Activated naive CD8-positive, alpha-beta T cell treated with anti-CD3 and anti-CD28 coated beads for 36 hours (primary cell): ENCODE results near the gene IVD. TPM values are rescaled to one million over a fixed set of nuclear protein-coding genes. Genes with fewer than 3 reads are reported as not detected.
A peak's percentile ranks its signal among the peaks of the same experiment; 100 is the strongest.

ENCODE experiments used
- DNase-seq: peaks from one replicate; pipeline ENCODE4 v3.0.0; 2021
- H3K27ac Mint-ChIP-seq: one replicate; pipeline ENCODE4 v1.8.0; 2022; ENCODE audit warnings: mild to moderate bottlenecking, moderate library complexity, mixed read lengths
- H3K27me3 Mint-ChIP-seq: one replicate; pipeline ENCODE4 v1.8.0; 2022; ENCODE audit warnings: mild to moderate bottlenecking, mixed read lengths
- H3K36me3 Mint-ChIP-seq: one replicate; pipeline ENCODE4 v1.8.0; 2021; ENCODE audit warnings: mild to moderate bottlenecking, mixed read lengths
- H3K4me1 Mint-ChIP-seq: one replicate; pipeline ENCODE4 v1.8.0; 2021; ENCODE audit warnings: mixed read lengths
- H3K4me3 Mint-ChIP-seq: one replicate; pipeline ENCODE4 v1.8.0; 2022; ENCODE audit warnings: mild to moderate bottlenecking, moderate library complexity, mixed read lengths
- H3K9me3 Mint-ChIP-seq: one replicate; pipeline ENCODE4 v1.8.0; 2022; ENCODE audit warnings: mixed read lengths
- total RNA-seq, 2 experiments: library from RNA; stranded (reverse); gene quantifications; one replicate each; pipeline ENCODE4 v1.2.3, GENCODE V29; 2021

IVD gene
- total RNA-seq, 2 experiments from 2014 or later = 64.9 to 68.6 TPM

GRCh38 chr15:40420071-40420713, 14.6 kb downstream of the IVD start:
- Mint-ChIP-seq H3K9me3 (no peaks in the 10 kb centered on the region), H3K4me1 (no peaks in the 10 kb centered on the region), H3K36me3 (no peaks in the 10 kb centered on the region), H3K27ac (no peak overlapping the region), H3K4me3 (no peak overlapping the region), H3K27me3 (no peaks in the 10 kb centered on the region)
- no peak for DNase-seq

- peak overlapping the region; percentile 28 for H3K27ac Mint-ChIP-seq
- H3K36me3 Mint-ChIP-seq = no peaks in the 10 kb centered on the region
- no peaks in the 10 kb centered on the region for H3K9me3 Mint-ChIP-seq
- no peak for DNase-seq
- no peaks in the 10 kb centered on the region for H3K4me1 Mint-ChIP-seq
- H3K27me3 Mint-ChIP-seq = no peaks in the 10 kb centered on the region
- no peak overlapping the region for H3K4me3 Mint-ChIP-seq
These were observed 15.2 kb downstream of the IVD start for GRCh38 chr15:40420793-40421192.

- Mint-ChIP-seq H3K4me1 (no peaks in the 10 kb centered on the region), H3K9me3 (no peaks in the 10 kb centered on the region), H3K27me3 (no peaks in the 10 kb centered on the region), H3K4me3 (no peak overlapping the region), H3K36me3 (no peaks in the 10 kb centered on the region), H3K27ac (peak overlapping the region; percentile 28)
- peak; percentile 82 for DNase-seq
These were observed 15.9 kb downstream of the IVD start for GRCh38 chr15:40421246-40422157.

DNA sequence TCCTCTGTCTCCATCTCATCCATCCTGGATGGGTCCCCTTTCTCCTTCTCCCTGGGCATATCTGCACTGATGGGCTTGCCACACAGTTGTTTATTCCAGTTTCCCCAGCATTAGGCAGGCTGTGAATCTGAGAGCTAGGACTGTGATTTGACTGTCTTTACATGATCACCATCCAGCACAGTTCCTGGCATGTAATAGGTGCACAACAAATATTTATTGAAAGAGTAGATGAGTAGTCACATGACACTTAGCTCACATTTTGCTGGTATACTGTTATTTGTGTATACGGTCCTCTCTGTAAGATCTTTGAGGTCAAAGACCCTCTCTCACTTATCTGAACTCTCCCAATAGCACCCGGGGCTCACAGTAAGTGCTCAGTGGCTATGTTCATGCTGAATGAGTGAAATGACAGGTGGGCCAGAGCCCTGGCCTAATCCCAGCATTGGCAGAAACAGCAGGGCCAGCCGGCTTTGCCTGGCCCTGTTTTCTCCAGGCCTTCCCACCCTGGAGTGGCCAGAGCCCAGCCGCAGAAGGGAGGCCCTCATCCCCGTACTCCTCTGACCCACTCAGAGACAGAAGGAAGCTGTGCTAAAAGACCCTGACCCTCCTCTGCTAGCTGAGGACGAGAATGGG, 19.0 kb downstream of the IVD start:
- H3K4me1 Mint-ChIP-seq = no peaks in the 10 kb centered on the region
- H3K9me3 Mint-ChIP-seq = no peaks in the 10 kb centered on the region
- no peaks in the 10 kb centered on the region for H3K36me3 Mint-ChIP-seq
- H3K27me3 Mint-ChIP-seq = no peaks in the 10 kb centered on the region
- no peak overlapping the region for H3K4me3 Mint-ChIP-seq
- H3K27ac Mint-ChIP-seq = no peak overlapping the region
- no peak for DNase-seq

DNA sequence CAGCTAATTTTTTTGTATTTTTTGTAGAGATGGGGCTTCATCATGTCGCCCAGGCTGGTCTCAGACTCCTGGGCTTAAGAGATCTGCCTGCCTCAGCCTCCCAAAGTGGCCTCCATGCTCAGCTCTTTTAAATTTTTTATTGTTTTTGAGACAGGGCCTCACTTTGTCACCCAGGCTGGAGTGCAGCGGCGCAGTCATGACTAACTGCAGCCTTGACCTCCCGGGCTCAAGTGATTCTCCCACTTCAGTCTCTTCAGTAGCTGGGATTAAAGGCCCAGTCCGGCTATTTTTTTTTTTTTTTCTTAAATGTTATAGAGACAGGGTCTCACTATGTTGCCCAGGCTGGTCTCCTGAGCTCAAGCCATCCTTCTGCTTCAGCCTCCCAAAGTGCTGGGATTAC, 20.1 kb downstream of the IVD start:
- DNase-seq = no peak
- H3K9me3 Mint-ChIP-seq = no peaks in the 10 kb centered on the region
- no peaks in the 10 kb centered on the region for H3K27me3 Mint-ChIP-seq
- no peaks in the 10 kb centered on the region for H3K36me3 Mint-ChIP-seq
- no peak overlapping the region for H3K27ac Mint-ChIP-seq
- H3K4me1 Mint-ChIP-seq = no peaks in the 10 kb centered on the region
- no peak overlapping the region for H3K4me3 Mint-ChIP-seq

- H3K4me1 Mint-ChIP-seq = no peaks in the 10 kb centered on the region
- no peaks in the 10 kb centered on the region for H3K36me3 Mint-ChIP-seq
- H3K27me3 Mint-ChIP-seq = no peaks in the 10 kb centered on the region
- no peak overlapping the region for H3K4me3 Mint-ChIP-seq
- no peak for DNase-seq
- no peaks in the 10 kb centered on the region for H3K9me3 Mint-ChIP-seq
- H3K27ac Mint-ChIP-seq = no peak overlapping the region
These were observed 21.6 kb downstream of the IVD start for GRCh38 chr15:40427188-40427587.

DNA sequence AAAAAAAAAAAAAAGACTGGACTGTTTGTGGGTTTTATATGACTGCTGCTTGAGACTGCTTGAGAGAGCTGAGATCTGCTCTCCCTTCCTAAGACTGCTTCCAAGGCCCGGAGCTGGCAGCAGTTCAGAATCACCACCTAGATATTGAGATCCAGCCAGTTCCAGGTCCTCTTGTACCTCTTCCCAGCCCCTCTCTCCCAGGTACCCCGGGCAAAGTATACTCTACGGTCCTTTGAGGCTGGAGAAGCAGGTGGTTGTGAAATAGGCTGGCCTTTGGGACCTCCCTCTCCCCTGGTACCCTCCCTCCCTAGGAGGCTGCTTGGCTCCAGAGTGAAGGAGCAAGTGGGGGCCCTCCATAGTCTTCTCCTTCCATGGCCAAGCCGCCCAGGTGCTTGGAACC, 22.6 kb downstream of the IVD start:
- Mint-ChIP-seq H3K36me3 (no peaks in the 10 kb centered on the region), H3K9me3 (no peaks in the 10 kb centered on the region), H3K27me3 (no peaks in the 10 kb centered on the region), H3K4me3 (no peak overlapping the region), H3K27ac (no peak overlapping the region), H3K4me1 (no peaks in the 10 kb centered on the region)
- no peak for DNase-seq

GRCh38 chr15:40429068-40429710, 23.6 kb downstream of the IVD start:
- no peaks in the 10 kb centered on the region for H3K27me3 Mint-ChIP-seq
- H3K4me3 Mint-ChIP-seq = no peak overlapping the region
- no peak for DNase-seq
- no peak overlapping the region for H3K27ac Mint-ChIP-seq
- H3K9me3 Mint-ChIP-seq = no peaks in the 10 kb centered on the region
- H3K36me3 Mint-ChIP-seq = no peaks in the 10 kb centered on the region
- H3K4me1 Mint-ChIP-seq = no peaks in the 10 kb centered on the region

DNA sequence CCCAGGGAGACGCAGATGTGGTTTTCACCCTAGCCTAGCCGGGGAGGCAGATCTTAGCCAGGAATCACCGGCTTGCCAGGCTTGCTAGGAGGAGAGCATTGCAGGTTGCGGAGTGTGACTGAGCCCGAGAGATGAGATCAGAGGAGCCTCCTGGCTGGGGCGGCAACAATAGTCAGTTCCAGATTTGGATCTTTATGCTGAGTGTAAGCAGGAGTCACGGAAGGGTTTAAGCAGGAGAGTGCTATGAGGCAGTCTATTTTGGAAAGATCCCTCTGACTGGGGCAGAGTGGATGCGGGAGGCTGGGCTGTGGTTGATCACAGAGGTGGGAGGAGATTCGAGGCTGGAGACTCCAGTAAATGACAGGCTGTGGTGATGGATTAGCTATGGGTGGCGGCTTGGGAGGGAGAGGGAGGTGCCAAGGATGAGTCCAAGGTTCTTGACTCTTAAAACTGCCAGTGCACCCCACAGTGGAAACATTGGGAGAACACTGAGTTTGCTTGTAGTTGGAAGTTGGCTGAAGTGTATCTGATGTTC, 24.7 kb downstream of the IVD start:
- DNase-seq = no peak
- Mint-ChIP-seq H3K36me3 (no peaks in the 10 kb centered on the region), H3K9me3 (no peaks in the 10 kb centered on the region), H3K4me1 (no peaks in the 10 kb centered on the region), H3K27me3 (peaks cover 5% of the 10 kb centered on the region), H3K27ac (no peak overlapping the region), H3K4me3 (no peak overlapping the region)

DNA sequence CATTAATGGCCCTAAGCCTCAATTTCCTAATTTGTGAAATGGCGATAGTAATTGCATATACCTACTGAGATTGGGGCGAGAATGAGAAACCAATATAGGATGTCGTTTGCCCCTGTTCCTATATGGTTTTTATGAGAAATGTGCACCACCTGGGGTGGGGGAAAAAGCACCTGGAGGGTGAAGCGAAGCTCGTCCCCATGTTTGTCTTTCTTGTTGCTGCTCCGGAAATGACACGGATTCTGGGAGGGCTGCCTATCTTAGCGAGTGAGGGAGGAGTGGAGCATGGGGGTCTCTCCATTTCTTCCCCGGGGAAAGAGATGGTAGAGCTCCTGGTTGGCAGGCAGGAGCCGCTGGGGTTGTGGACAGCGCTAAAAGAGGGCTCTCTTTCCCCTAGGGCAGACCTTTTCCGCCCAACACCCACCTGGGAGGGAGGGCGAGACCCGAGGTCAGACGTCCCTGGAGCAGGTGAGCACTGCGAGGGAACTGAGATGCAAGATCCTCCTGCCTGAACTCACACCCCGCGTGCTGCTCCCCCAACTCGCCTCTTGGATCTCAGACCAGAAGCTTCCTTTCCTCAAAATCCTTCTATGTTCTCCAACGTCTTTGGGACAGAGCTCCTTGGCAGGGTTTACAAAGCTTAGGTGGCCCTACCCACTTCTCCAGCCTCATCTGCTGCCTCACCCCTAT, 29.6 kb downstream of the IVD start:
- H3K36me3 Mint-ChIP-seq = no peaks in the 10 kb centered on the region
- DNase-seq = no peak
- H3K27ac Mint-ChIP-seq = no peak overlapping the region
- peaks cover 17% of the 10 kb centered on the region for H3K4me1 Mint-ChIP-seq
- H3K27me3 Mint-ChIP-seq = peaks cover 50% of the 10 kb centered on the region
- no peak overlapping the region for H3K4me3 Mint-ChIP-seq
- no peaks in the 10 kb centered on the region for H3K9me3 Mint-ChIP-seq

DNA sequence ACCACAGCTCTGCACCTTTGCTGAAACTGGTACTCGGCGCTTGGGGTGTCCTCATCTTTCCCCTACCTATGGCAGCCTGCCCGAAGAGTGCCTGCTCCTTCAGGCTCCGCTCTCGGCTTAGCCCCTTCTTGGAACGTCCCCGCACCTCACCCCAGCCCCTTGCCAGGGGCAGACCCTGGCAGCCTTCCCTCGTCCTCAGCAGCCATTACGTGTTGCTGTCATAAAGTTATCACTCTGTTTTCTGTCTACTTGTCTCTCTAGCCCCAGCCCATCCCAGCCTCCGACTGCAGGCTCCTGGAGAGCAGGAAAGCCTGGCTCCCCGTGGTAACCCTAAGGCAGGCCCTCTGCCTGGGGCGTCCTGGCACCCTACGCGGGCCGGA, 30.1 kb downstream of the IVD start:
- peaks cover 50% of the 10 kb centered on the region for H3K27me3 Mint-ChIP-seq
- H3K4me1 Mint-ChIP-seq = peaks cover 17% of the 10 kb centered on the region
- DNase-seq = no peak
- H3K4me3 Mint-ChIP-seq = peak overlapping the region; percentile 12
- no peaks in the 10 kb centered on the region for H3K36me3 Mint-ChIP-seq
- no peak overlapping the region for H3K27ac Mint-ChIP-seq
- H3K9me3 Mint-ChIP-seq = no peaks in the 10 kb centered on the region

DNA sequence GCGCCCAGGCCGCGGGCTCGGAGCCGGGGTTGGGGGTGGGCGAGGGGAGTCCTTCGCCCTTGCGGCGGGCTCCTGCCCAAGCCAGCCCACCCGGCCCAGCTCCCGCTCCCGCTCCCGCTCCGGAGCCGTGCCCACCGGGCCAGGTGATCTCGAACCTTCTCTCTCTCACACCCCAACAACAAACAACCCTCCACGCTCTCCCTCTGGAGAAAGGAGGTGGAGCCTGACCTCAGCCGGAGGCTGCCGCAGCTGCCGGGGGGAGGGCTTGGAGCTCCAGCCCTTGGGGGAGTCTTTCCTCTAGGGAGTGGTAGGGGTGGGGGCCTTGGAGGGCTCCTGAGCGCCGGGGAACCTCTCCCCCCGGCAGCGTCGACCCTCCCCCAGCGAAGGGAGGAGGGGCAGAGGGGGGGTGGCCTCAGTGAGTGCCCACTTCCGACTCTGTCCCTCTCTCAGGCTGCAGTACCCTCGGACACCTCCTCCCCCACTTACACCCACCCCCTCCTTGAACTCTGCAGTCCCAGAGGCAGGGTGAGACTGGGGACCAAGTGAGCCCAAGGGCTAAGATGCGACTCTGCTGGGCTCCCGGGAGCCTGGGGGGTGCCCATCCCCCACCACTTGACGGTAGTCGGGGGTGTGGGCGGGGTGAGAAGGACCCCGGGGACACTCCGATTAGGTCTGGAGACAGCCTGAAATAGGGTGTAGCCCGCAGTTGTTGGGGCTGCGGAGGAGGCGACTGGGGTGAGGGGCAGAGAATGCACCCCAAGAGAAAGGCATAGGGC, 30.7 kb downstream of the IVD start:
- H3K9me3 Mint-ChIP-seq = no peaks in the 10 kb centered on the region
- H3K36me3 Mint-ChIP-seq = no peaks in the 10 kb centered on the region
- H3K27ac Mint-ChIP-seq = no peak overlapping the region
- peaks cover 50% of the 10 kb centered on the region for H3K27me3 Mint-ChIP-seq
- peaks cover 17% of the 10 kb centered on the region for H3K4me1 Mint-ChIP-seq
- DNase-seq = no peak
- peak overlapping the region; percentile 63 for H3K4me3 Mint-ChIP-seq

DNA sequence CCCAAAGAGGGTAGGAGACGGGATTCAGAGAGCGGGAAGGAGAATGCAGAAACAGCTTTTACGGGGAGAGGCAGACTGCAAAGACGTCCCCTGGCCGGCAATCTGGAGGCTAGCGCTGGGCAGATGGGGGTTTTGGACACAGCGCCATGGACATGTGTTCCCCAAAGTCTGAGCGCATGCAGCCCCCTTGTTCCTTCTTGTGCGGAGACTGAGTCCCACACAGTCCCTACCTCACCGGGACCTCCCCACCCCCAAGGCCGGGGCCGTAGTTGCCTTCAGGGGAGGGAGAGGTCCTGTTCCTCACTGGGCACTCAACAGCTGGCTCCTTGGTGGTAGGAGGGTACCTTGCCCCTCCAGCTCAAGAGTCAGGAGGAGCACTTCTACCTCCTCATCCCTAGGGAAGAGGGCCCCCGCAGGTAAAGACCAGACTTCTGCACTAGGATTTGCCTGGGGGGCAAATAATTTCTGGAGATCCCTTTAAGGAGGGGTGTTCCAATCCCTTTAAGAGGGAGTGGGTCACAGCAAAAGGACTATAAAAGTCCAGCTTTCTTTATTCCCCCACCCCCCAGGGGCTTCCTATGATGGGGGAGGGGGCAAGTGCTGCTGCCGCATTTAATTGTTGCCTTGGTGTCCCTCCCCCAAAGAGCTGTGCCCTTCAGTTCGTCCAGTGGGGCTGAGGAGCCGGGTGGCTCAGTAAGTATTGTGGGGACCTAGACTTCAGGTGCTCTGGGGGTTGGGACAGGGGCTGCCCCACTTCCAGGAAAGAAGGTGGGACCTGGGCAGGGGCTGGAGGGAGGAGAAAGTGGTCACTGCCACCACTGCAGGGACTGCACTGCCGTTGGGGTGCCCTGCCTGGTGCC, 31.5 kb downstream of the IVD start:
- Mint-ChIP-seq H3K4me1 (peaks cover 17% of the 10 kb centered on the region), H3K27ac (no peak overlapping the region), H3K27me3 (peaks cover 50% of the 10 kb centered on the region), H3K4me3 (peak overlapping the region; percentile 4), H3K36me3 (no peaks in the 10 kb centered on the region), H3K9me3 (no peaks in the 10 kb centered on the region)
- DNase-seq = no peak
